Mucosa of descending colon (tissue), 3 donors: Measurements from ENCODE around the gene ZFAND6. TPM values are rescaled to one million over a fixed set of nuclear protein-coding genes. Genes with fewer than 3 reads are reported as not detected.

Source experiments
- total RNA-seq, 3 donors: library from RNA; stranded (reverse); fragmentation: NEBNext Ultra II Directional in 2 of 3; extraction: Animal tissue kit (Norgen Biotek cat#: 25700) in 2 of 3; gene quantifications; one replicate each; pipeline versions ENCODE4 v1.2.1 to v1.2.4, GENCODE V29; 2021 to 2023
- donor health status: DM: no; HTN: no; CAD: no; lungs with moderate emphysema.
- donor health status: DM: no; HTN: no; CAD: no.
- donor health status: DM: no; HTN: yes; CAD: no.

ZFAND6 gene
- total RNA-seq, 3 donors from 2014 or later: 73.0 to 83.3 (median 76.5) TPM

Other genes with a start within 250 kb of the ZFAND6 start
- 10 to 100 TPM; 16.7 to 27.0 (median 19.2) TPM for gene MTHFS, start 162.7 kb upstream of the ZFAND6 start, total RNA-seq
- gene BCL2A1, start 88.5 kb upstream of the ZFAND6 start, total RNA-seq: 1 to 10 TPM; 1.0 to 5.6 (median 1.8) TPM
- gene FAH, start 93.3 kb downstream of the ZFAND6 start, total RNA-seq: 10 to 100 TPM; 19.1 to 21.9 (median 20.0) TPM
- under 1 TPM; 0.09 to 0.70 (median 0.19) TPM for gene CTXND1, start 192.5 kb downstream of the ZFAND6 start, total RNA-seq